Measurements from ENCODE around the gene ITSN1.

The ITSN1 gene

DNA sequence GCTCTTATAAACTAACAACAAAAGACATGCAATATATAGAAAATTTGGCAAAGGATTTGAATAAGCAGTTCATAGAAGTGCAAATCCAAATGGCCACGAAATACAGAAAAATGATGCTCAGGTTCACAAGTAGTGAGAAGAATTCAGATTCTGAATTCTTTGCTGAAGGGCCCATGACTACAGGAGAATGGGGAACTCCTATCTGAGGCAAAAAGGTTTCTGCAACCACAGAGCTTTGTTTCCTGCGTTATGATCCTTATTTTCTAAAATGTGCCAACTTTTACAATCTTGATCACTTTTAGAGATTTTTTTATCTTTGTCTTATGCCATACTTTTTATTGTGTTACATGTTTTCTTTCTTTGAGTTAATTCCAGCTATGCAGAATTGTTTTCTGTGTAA lies 91.3 kb downstream of the ITSN1 start:
- DNase-seq = no peak

DNA sequence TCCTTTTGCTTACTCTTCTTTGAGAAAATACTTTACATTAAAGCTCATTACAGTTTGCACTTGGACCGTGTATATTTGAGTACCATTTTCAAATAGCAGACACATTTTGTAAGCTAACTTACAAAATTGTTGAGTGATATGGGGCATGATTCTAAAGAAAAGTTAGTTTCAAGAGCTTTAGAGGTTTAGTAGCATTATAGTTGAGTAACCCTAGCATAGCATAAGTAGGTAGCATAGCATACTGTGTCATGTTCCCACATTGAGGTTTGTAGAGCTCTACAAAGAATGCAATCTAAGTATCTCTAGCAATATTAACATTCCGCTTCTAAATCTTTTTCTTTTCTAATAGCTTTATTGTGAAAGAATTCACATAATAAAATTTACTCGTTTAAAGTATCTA lies 92.0 kb downstream of the ITSN1 start:
- DNase-seq = no peak

DNA sequence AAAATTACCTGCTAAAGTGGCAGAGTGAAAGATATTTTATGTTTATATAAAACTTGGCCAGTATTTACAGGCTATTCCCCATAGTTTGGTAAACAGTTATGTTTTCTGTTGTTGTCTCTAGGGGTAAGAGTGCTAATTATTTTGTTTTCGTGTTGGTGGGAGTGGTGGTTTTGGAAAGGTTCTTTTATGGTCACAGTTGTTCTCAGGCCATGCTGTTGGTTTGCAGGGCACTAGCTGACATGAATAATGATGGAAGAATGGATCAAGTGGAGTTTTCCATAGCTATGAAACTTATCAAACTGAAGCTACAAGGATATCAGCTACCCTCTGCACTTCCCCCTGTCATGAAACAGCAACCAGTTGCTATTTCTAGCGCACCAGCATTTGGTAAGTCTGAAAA lies 92.5 kb downstream of the ITSN1 start:
- DNase-seq = no peak

DNA sequence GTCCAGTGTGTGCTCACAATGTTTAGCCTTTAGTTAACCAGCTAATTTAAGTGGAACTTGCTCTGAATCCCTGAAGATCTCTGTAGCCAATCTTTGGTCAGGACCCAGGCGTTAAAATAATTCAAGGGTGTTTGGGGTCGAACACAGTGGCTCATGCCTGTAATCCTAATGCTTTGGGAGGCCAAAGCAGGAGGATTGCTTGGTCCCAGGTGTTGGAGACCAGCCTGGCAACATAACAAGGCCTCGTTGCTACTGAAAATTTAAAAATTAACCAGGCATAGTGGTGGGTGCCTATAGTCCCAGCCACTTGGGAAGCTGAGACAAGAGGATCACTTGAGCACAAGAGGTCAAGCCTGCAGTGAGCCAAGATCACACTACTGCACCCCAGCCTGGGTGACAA lies 94.3 kb downstream of the ITSN1 start:
- DNase-seq = no peak

DNA sequence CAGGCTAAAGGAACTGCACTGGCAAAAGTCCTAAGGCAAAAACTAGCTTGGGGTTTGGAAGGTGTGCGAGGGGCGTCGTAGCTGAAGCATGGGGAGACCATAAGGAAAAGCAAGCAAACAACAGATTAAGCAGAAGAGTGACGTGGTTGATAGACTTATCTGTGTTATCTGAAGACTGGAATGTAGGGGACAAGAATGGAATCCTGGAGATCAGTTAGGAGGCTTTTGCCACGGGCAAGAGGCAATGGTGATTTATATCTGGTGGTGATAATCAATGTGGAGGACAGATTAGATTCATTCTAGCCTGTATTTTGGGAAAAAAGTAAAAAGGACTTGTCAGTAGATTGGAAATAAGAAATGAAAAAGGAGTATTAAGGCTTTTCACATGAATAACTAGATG lies 97.4 kb downstream of the ITSN1 start:
- no peak for DNase-seq

DNA sequence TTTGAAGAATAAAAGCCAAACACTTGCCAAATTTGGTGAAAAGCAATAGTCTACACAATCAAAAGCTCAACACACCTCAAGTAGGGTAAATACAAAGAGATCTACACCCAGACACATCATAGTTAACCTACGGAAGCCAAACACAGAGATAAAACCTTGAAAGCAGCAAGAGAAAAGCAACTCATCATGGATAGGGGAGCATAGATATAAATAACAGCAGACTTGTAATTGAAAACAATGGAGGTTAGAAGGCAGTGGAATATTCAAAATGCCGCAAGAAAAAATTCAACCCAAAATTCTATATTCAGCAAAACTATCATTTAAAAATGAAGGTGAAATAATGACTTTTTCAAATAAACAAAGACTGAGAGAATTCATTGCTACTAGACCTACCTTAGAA lies 105.1 kb downstream of the ITSN1 start:
- DNase-seq = no peak

DNA sequence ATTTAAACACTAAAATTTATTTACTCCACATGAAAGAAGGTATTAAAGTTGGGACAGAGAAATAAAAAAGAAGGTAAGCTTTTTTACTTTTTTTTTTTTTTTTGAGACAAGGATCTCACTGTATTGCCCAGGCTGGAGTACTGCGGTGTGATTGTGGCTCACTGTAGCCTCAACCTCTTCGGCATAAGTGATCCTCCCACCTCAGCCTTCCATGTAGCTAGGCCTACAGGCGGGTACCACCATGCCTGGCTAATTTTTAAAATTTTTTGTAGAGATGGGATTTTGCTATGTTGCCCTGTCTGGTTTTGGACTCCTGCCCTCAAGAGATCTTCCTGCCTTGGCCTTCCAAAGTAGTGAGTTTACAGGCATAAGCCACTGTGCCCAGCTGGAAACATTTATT lies 106.6 kb downstream of the ITSN1 start:
- DNase-seq = no peak

DNA sequence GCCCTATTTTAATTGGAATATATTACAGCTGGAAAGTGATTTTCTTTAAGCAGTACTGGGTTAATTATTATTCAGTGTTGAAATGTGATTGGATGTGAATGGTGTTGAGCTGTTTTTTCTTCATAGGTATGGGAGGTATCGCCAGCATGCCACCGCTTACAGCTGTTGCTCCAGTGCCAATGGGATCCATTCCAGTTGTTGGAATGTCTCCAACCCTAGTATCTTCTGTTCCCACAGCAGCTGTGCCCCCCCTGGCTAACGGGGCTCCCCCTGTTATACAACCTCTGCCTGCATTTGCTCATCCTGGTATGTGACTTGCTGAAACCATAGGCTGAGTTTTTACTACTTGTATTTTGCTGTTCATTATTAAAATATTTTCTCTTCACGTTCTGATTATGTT lies 107.7 kb downstream of the ITSN1 start:
- no peak for DNase-seq

DNA sequence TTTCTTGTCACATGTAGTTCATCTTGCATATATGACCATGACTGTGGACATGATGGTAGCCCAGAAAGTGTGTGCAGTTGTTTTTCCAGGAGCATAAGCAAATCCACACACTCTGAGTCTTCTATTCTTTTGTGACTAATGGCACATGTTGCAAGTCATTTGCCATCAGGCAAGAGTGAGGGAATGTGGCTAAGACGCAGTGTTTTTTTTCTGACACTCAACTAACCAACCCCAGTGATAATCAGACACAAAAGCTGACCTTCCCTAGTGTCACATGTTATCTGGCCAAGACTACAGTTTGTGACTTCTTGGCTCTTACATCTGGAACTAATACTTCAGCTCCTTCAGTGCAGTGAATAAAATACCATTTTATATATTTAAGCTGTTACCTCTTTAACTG lies 108.8 kb downstream of the ITSN1 start:
- no peak for DNase-seq

DNA sequence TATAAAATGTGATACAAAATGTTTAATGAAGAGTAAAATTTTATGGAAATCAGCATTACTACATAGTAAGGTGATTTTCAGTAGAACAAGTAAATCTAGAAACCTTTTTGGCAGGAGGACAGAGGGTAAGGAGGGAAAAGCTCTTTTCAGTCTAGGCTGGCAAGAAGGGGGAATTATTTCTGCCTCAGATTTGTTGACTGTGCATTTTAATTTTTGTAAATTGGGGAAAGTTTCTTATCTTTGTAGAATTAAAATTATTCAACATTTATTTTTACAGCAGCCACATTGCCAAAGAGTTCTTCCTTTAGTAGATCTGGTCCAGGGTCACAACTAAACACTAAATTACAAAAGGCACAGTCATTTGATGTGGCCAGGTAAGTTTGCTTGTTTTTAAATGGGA lies 109.2 kb downstream of the ITSN1 start:
- DNase-seq = no peak

DNA sequence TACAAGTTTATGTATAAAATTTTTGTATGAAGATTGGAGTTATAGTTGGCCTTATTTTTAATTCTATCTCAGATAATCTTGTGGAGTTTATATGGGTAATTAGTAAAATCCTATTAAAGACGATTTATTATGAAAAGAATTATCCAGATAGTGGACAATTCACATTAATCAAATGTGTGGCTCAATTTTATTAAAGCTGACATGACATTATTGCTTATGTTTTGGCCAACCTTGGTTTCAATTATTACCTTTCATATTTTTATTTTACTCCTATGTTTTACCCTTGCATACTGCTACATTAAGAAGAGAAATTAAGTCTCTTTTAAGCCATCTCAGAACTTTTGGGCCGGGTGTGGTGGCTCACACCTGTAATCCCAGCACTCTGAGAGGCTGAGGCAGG lies 110.0 kb downstream of the ITSN1 start:
- DNase-seq = no peak

DNA sequence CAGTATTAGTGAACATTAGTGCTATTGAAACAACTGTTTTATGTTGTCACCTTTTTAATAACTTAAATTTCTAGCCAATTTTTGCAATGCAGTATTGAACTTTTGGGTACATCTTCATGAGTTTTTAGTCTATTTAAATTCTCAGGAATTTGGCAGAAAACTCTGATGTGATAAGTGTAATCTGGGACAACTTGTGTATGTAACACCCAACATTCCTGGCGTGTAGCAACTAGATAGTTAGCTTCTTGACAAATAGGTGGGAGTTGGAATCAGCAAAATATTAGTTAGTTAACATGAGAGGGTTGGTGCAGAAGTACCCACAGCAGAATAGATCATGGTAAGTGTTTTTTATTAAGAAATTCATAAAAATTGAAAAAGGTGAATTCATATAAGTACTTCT lies 111.6 kb downstream of the ITSN1 start:
- no peak for DNase-seq

DNA sequence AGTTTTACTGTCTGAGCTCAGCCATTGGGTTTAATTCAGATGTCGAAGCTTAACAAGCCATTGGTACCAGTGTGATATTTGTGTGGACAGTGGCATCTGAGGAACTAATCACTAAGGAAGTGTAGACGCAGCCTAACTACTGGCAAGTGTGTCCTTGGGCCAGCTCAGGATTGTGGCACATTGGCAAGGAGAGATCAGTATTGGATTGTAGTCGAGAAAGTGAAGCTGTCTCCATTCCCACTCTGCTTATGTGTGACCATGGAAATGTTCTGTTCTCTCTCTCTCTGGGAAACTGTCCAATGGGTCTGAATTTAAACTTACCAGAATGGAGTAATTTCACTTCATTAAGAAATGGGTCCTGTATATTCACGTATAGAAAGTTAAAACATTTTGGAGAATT lies 112.2 kb downstream of the ITSN1 start:
- DNase-seq = no peak

DNA sequence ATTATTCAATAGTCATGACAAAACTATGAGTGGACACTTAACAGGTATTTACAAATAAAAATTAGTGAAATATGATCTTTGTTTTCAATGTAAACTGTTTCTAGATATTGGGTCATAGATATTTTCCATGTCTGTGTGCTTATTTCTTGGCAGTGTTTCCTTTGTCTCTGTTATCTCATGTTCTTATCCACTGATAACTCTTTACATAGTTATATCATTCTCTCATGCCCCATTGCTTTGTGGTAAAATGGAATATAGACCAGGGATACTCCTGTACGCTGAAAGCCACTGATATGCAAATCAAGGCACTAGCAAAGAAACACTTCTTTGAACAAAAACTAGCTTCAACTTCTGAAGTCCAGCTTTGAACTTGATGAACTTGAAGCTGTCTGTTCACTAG lies 113.1 kb downstream of the ITSN1 start:
- no peak for DNase-seq

DNA sequence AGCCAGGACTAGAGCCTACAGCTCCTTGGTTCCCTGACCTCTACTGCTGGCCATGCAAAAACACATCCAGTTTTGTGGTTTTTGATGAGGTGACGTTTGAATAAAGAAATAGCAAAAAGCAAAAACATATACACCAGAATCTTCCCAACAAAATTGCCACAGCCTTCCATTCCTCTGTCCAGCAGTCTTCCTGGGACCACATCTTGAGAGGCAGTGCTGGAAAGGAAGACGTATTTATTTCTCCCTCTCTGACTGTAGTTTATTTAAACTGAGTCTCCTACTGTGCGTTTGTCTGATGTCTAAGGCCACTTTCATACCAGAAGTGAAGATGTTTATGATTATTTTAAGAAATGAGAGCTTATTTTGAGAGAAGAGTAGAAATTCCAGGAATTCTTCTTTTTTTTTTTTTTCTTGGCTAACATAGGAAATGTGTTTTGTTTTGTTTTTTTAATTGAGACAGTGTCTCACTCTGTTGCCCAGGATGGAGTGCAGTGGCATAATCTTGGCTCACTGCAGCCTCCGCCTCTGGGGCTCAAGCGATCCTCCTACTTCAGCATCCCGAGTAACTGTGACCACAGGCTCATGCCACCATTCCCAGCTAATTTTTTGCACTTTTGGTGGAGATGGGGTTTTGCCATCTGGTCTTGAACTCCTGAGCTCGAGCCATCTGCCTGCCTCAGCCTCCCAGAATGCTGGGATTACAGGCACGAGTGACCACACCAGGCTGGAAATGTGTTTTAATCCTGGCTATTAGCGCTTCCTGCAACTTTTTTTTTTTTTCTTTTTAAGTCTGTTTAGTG lies 118.5 kb downstream of the ITSN1 start:
- DNase-seq = no peak

DNA sequence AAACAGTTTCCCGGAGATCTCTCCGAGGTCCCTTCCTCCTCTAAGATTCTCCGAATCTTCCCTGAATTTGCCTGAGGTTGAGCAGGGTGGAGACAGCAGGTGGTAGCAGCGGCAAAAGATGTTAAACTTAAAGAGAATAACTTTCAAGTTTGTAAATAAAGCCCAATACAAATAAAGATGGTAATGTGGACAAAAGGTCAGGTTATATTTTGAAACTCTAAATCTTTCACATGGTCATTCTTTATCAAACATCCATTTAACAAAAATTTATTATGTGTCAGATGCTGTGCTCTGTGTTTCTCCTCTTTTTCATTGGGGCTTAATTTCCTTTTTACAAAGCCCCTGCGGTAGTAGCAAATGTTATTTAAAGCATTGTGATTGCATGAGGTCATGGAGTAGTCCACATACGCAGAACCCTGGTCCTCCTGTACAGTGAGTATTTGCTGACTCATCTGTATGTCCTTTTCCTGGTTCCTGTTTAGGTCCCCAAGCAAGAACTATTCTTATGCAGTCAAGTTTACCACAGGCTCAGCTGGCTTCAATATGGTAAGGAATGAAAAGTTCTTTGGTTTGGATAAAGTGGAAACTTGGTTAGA lies 119.2 kb downstream of the ITSN1 start:
- DNase-seq = peak; percentile 3 to 30

DNA sequence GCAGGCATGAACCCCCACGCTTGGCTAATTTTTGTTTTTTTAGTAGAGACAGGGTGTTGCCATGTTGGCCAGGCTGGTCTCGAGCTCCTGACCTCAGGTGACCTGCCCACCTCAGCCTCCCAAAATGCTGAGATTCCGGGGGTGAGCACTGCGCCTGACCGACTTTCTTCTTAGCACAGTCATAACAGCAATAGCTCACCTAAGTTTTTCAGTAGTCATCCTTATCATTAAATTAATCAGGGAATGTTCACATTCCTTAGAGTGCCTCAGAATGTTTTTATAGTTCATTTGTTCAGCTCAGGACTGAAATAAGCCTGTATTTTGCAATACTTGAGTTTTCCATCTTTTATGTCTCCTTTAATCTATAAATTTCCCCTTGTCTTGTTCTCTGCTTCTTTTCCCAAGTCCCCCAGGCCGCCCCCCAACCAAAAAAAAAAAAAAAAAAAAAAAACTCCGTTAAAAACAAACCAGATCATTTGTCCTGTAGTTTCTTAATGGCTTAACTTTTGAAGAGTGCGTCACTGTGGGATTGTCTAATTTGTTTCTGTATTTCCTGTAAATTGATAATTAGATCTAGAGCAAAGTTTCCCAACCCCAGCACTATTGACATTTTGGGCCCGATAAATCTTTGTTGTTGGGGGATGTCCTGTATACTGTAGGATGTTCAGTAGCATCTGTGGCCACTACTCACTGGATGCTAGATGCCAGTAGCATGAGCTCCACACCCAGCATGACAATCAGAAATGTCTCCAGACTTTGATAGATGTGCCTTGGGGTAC lies 120.7 kb downstream of the ITSN1 start:
- no peak for DNase-seq

DNA sequence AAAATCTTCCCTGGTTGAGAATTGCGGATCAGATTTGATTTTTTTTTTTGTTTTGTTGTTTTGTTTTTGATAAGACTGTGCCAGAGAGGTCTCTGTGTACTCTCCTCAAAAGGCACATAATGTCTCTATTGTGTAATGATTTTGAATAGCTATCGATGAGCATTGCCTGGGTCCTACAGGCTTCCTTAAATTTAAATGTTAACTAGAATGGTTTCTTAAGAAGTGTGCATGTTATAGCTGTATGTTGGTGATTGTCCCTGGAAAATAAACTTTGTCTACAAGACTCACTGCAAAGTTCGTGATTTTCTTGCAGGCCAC lies 121.2 kb downstream of the ITSN1 start:
- DNase-seq = no peak

DNA sequence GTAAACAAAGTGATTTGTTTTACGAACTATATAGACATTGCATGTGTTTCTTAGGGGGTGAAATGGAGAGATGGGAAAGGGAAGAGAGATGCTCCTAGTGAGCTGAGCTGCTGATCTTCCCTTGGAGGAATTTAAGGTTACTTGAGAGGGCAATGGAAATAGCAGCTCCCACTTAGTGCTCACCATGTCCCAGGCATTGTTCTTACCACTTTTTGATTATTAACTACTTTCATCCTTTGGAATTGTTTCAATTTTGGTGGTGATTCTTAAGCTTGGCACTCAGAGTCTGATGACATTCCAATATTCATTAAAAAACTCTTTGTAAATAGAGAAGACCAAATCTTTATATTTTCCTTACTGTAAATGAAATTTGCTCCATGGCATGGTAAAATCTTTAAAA lies 124.9 kb downstream of the ITSN1 start:
- no peak for DNase-seq

DNA sequence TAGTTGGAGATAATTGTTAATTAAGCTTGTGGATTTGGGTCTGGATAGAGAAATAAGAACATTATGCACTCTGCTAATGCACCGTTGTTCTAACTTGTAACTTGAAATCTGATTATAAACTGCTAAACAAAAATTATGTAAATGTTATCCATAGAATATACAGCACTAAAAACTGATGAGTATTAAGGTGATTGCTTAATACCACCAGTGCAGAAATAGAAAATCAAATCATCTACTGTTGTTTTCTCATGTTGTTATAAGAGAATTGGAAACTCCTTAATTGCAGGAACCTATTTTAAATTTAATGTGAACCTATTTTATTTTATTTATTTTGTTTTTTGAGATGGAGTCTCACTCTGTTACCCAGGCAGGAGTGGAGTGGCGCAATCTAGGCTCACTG lies 125.7 kb downstream of the ITSN1 start:
- DNase-seq = no peak

DNA sequence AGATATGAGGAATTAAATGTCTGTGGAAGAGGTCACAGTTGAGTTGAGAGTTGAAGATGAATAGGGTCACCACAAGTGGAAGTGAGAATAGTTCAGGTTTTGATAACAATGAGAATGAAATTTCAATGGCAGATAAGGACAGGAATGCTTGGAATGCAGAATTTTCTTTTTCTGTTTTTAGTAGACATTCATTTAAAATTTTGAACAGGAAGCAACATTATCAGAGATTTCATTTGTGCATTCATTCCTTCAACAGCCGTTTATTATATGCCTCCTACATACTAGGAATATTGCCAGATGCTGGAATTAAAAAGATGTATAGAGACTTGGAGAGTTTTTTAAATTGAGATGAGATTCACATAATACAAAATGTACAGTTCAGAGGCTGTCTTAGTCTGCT lies 126.8 kb downstream of the ITSN1 start:
- DNase-seq = no peak

DNA sequence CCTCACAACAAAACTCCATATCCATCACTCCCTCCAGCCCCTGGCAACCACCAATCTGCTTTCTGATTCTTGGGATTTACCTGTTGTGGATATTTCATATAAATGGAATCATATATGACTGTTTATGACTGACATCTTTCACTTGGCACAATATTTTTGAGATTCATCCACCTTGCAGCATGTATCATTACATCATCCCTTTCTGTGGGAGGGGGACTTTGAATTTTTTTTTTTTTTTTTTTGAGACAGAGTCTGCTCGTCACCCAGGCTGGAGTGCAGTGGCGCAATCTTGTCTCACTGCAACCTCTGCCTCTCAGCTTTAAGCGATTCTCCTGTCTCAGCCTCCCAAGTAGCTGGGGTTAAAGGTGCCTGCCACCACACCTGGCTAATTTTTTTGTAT lies 128.2 kb downstream of the ITSN1 start:
- DNase-seq = no peak

DNA sequence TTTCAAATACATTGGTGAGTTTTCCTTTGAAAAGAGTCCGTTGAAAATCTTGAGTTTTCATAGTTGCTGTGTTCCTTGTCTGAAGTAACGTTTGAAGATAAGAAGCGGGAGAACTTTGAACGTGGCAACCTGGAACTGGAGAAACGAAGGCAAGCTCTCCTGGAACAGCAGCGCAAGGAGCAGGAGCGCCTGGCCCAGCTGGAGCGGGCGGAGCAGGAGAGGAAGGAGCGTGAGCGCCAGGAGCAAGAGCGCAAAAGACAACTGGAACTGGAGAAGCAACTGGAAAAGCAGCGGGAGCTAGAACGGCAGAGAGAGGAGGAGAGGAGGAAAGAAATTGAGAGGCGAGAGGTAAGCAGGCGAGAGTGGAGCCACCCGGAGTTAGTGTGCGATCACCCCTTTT lies 129.7 kb downstream of the ITSN1 start:
- DNase-seq = no peak

DNA sequence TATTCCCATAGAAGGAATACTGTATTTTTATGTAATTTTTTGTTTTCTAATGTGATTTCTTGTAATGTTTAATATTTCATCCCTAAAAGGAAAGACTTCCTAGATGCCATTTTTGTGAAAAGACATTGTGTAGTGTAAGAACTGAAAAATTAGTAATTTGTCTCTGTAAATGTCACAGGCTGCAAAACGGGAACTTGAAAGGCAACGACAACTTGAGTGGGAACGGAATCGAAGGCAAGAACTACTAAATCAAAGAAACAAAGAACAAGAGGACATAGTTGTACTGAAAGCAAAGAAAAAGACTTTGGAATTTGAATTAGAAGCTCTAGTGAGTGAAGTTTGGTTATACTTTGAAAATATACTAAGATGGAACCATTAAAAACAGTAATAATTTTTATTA lies 132.2 kb downstream of the ITSN1 start:
- DNase-seq = no peak

Data from AML-193 (cell line).